Renal cortical epithelial cell (primary cell): ENCODE measurements around the gene TMC4. TPM values are rescaled to one million over a fixed set of nuclear protein-coding genes. Genes with fewer than 3 reads are reported as not detected.
A peak's percentile ranks its signal among the peaks of the same experiment; 100 is the strongest.
"Not testable (repeated sequence)": the region's sequence is repeated elsewhere in the genome, so short reads cannot be mapped to it uniquely, and the experiment has no call there.

ENCODE experiments used
- DNase-seq: peaks from one replicate; pipeline ENCODE4 v3.0.0-alpha.2; 2011; ENCODE audit warnings: low read depth
- total RNA-seq: library from RNA; depleted of rRNA; stranded (reverse); fragments of >200 nt; gene quantifications from 2 replicates; pipeline ENCODE4 v1.2.3, GENCODE V29; 2014

TMC4 gene, protein sequence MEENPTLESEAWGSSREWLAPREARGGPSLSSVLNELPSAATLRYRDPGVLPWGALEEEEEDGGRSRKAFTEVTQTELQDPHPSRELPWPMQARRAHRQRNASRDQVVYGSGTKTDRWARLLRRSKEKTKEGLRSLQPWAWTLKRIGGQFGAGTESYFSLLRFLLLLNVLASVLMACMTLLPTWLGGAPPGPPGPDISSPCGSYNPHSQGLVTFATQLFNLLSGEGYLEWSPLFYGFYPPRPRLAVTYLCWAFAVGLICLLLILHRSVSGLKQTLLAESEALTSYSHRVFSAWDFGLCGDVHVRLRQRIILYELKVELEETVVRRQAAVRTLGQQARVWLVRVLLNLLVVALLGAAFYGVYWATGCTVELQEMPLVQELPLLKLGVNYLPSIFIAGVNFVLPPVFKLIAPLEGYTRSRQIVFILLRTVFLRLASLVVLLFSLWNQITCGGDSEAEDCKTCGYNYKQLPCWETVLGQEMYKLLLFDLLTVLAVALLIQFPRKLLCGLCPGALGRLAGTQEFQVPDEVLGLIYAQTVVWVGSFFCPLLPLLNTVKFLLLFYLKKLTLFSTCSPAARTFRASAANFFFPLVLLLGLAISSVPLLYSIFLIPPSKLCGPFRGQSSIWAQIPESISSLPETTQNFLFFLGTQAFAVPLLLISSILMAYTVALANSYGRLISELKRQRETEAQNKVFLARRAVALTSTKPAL
- 1.8 and 21.9 TPM in 2 replicates for total RNA-seq

DNA sequence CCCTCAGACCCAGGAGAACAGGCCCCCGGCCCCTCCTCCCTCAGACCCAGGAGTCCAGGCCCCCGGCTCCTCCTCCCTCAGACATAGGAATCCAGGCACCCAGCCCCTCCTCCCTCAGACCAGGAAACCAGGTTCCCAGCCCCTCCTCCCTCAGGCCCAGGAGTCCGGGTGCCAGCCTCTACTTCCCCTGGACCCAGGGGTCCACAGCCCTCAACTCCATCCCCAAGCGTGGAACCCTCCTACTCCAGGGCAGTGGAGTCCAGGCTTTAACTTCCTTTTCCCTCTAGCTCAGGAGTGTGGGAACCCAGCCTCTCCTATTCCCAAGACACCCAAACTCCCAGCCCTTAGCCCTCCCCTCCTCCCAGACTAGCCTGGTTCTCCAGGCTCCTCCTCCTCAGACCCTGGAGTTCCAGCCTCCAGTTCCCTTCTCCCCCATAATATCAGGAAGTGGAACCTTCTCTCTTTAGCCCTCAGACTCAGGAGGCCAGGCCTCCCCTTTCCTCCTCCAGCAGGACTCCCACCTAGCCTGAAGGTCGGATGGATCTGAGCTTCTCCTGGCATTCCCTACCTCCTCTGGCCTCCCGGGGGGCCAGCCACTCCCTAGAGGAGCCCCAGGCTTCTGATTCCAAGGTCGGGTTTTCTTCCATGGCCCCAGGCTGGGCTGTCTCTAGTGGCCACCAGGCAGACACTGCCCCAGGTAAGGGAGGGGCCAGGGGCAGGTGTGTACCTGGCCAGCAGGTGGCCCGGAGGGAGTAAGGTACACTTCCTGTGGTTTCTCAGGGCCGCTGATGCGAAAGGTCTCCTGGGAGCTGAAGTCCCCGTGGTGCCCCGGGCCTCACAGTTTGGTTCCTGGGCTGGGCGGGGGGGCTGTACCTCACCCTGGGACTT, at the start of gene TMC4:
Gene TMC4 (minus strand): TSS at position 690 of the 888 bp plus-strand sequence. CDS start 43 bp downstream, at position 647.
- no peak for DNase-seq

DNA sequence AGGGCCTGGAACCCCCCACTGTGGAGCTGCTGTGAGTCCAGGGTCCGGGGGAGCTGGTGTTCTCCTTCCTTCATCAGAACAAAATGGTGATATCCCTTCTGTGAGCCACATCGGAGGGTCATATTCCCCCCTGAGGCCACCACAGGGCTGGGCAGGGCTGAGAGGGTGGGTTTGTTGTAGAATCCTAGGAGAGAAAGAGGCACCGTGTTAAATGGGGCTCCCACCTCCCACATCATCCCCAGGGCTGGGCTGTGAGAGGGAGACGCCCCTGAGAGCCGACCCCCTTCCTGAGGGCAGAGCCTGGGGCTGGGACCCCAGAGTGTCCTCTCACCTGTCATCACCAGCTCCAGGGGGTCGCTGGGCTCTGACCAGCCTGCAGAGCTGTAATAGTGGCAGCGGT, 49.0 kb upstream of the TMC4 start:
- not testable (repeated sequence) for DNase-seq

DNA sequence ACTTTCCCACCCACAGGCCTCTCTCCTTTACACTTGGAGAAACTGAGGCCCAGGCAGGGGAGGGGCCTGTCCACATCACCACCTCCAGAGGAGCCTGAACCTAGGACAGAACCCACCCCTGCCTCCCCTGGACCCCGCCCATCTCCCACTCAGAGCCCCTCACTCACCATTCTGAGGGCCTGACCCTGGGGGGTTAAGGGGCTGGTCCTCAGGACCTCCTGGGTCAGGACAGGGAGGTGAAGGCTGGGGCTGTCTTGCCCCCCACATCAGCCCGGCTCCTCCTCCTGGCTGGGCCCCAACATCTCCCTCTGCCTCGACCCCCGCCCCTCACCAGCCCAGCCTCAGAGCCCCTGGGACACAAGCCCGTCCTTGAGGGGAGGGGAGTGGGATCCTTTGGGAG, 46.7 kb upstream of the TMC4 start:
- DNase-seq = not testable (repeated sequence)

DNA sequence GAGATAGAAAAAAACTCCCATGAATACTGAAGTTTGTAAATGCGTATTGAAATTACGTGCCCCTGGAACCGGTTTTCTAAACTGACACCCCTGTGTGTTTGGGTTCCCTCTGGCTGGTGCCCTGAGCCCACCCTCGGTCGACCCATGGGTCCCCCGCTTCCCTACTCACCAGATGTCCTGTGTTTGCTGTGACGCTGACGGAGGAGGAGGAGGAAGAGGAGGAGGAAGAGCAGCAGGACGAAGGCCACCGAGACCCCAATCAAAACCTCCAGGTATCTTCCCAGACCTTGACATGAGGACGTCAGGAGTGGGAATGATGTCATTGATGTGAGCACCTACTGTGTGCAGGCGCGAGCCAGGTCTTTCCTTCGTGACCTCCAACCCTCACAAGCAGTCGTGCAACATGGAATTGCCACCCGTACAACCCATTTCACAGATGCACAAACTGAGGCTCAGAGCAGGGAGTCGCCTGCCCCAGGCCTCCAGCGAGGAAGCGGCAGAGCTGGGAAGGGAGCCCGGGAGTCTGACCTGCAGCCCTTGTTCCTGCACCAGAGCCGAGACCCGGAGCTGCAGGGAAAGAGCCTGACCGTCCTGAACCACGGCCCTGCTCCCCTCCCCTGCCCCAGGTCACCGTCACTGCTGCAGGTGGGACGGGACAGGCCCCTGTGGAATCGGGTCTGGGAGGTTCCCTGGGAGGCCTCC, 46.2 kb upstream of the TMC4 start:
- DNase-seq = no peak

DNA sequence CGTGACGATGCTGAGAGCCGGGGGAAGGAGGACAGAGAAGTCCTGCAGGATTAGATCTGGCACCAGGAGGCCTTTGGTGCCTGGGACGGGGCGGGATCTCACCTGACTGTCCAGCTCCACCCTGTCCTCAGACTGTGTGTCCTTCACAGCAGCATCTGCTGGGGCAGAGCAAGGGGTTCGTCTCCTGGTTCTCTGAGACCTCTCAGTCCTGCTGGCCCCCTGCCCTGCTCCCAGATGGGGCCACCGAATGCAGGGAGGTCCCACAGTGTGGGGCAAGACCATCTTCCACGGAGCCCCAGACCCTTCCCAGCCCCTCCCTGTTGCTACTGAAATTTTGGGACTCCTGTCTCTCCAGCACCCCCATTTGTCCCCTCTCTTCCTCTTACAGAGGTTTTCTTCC, 45.3 kb upstream of the TMC4 start:
- no peak for DNase-seq

DNA sequence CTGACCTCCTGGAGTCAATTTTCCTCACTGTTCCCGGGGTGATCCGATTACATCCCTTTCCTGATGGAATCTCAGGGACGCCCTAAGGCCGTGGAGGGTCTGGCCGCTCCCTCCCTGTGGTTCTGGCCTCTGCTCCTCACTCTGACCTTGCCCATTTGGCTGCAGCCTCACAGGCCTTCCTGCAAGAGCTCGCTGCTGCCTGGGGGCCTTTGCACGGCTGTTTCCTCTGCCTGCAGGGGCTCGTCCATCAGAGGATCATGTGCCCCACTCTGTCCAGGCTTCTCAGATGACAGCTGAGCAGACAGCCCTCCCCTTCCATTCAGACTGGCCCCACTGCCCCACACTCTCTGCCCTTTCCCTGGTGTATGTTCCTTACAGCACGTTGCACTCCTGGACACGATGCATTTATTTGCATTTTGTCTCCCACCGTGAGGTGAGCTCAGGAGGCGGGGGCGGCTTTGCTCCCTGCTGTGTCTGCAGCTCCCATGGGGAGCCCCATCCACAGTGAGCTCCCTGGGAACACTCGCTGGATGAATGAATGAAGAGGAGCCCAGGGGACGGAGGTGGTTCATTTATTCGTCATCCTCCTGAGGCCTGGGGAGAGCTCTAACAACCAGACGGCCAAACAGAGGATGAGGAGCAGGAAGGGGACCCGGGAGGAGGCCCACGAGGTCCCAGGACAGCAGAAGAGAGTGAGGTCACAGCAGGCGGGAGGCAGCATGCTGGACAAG, 44.7 kb upstream of the TMC4 start:
- DNase-seq = not testable (repeated sequence)

DNA sequence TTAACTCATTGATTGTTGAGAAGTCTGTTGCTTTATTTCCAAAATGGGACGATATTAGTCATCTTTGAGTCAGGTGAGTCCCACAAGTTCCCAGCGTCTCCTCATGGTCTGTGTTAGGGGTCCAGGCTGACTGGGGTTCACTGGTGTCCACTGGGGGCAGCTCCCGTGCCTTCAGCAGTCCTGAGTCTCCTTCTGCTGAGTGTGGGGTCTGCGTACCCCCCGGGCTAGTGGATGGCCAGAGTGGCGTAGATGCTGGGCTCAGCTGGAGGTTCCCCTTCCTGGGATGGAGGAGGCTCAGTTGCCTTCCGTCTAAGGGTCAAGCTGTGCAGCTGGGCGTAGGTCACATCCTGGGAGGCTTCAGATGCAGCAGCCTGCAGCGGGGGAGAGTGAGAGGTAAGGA, 43.9 kb upstream of the TMC4 start:
- DNase-seq = no peak

DNA sequence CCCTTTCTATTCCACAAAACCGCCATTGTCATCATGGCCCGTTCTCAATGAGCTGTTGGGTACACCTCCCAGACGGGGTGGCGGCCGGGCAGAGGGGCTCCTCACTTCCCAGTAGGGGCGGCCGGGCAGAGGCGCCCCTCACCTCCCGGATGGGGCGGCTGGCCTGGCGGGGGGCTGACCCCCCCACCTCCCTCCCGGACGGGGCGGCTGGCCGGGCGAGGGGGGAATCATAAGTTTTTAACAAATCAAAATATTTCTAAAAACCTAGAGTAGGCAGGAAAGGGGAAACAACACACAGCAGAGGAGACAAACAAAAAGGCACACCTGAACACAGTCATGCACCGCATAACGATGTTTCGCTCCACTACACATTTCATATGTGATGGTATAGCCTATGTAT, 41.8 kb upstream of the TMC4 start:
- DNase-seq = not testable (repeated sequence)

DNA sequence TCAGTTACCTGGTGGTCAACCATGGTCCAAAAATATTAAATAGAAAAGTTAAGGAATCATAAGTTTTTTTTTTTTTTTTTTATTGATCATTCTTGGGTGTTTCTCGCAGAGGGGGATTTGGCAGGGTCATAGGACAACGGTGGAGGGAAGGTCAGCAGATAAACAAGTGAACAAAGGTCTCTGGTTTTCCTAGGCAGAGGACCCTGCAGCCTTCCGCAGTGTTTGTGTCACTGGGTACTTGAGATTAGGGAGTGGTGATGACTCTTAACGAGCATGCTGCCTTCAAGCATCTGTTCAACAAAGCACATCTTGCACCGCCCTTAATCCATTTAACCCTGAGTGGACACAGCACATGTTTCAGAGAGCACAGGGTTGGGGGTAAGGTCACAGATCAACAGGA, 41.3 kb upstream of the TMC4 start:
- DNase-seq = not testable (repeated sequence)

DNA sequence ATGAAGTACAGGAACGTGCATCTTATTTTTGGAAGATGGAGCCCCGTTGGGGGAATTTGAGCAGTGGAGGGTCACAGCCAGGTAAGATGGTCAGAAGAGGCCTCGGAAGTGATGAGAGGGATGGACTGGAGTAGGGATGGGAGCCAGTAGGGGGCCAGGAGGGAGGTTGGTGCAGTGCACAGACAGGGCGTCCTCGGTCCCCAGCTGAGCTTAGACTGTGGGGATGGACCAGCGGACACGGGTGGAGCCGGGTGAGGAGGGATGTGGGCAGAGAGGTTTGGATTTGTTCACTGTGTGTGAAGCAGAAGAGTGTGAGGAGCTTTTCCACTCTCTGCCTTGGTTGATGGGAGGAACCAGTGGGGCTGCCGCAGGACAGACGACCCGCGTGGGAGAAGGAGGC, 38.3 kb upstream of the TMC4 start:
- no peak for DNase-seq

DNA sequence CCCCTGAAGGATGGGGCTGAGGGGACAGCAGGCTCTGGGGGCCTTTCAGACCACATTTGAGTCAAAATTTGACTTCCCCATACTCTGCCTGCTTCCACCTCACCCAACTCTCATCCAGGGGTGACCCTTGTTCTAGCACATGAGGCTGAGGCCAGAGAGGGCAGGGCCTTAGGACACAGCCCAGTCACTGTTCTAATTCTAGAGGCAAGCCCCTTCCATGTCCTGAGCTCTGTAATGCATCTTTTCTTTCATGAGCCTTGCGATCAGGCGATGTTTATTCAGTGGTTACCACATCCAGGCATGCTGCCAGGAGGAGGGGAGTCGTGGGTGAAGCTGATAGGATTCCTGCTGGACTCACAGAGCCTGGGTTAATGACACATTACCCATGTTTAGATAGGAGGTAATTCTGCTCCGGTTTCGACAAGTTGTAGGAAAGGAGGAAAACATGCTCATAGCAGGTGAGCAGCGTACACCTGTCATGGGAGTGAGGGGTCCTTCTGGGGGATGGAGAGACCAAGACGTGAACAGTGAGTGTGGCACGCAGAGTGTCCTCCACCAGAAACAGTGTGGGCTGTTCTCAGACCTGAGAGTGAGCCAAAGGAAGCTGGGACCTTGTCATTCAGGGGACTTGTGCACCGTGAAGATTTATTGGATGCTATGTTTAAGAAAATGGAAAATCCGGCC, 37.0 kb upstream of the TMC4 start:
- peak; percentile 99 for DNase-seq

DNA sequence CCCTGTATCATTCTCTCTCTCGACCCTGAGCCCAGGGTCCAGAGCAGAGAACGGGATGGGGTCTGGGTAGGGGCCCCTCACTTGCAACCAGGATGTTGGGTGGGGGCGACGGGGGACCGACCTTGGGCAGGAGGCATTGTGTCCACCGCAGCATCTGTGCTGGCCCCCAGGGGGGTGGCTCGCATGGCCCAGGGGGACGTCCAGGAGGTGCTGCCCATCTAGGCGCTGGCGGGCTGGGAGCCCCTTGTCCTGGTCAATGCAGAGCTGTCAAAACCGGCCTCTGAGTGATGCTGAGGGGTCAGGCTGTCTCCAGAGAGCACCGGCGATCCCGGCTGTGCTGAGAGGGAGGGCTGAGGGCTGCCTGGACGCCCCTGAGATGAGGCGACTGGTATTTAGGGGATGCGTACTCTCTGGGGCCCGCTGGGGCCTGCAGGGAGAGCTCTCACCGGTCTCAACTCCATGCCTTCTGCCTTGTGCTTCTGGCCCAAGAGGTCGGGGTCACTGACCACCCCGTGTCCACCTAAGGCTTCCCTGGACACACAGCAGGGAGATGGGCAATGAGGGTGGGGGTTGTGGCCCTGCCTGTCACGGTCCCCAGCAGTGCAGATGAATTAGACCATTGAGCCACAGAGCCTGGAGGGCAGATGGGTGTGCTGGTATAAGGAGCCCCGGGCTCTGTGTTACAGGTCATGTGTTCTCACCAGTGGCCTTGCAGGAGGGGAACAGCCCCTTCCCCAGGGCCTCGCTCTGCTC, 36.3 kb upstream of the TMC4 start:
- DNase-seq = no peak

DNA sequence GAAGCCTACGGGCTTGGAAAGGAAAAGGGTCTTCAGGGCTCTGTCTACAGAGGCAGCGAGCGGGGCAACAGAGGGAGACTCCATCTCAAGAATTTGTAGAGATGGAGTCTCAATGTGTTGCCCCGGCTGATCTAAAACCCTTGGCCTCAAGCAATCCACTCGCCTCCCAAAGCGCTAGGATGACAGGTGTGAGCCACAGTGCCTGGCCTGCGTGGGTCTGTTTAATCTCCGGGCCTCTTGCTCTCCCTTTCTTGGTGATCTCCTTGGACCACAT, 35.8 kb upstream of the TMC4 start:
- DNase-seq = no peak

DNA sequence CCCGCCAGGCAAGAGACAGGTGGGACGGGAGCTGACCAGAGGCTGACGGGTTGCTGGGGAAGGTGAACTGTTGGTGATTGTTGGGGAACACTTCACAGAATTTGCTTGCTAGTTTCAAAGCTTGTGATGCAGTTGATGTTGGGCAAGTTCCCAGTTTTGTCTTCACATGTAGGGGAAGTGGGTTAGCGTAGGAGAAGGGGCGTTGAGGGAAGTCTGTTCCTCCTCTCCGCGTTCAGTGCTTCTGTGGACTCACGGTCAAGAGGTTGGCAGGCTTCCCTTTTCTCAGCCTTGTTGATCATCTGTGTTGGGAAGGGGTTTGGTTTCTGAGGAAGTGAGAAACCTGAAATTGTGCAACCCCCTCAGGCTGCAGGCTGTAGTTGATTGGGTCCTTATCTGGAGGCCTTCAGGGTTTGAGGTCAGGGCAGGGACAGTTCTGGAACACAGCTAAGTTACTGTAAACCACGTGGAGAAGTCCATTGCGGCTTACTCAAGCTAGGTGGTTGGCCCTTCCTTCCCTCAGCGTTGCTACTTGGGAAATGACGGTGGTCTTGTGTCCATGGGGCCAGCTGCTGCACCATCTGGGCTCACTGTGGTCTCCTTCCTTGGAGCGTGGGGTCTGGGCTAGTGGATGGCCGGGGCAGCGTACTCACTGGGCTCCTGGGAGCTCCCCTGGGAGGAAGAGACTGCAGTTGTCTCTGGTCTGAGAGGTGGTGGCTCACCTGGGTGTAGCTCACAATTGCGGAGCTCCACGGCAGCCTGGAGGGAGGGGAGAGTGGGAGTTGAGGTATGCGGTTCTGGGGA, 35.2 kb upstream of the TMC4 start:
- peak; percentile 55 for DNase-seq

DNA sequence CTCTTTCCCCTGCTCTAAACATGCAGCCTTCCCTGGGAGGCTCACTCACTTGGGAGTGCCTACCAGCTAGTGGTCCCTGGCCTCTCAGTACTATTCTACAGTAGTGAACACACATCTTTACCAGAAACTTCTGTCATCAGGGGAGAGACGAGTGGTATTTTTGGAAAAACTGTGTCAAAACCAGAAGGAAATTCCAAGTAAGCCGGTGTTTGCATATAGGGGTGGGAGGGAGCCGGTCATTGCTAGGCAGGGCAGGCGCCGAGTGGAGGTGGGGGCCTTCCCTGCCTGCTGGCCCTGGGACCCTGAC, 34.7 kb upstream of the TMC4 start:
- DNase-seq = no peak

DNA sequence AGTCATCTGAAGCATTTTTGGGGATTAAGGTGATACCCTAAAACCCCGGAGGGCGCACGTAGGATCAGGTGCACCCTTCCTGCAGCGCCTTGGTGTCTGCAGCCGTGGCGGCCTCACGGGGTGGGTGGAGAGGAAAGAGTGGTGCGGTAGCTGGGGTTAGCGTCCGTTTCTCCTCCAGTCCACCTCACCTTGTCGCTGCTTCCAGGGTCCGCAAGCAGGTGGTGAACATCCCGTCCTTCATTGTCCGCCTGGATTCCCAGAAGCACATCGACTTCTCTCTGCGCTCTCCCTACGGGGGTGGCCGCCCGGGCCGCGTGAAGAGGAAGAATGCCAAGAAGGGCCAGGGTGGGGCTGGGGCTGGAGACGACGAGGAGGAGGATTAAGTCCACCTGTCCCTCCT, 34.2 kb upstream of the TMC4 start:
- not testable (repeated sequence) for DNase-seq

DNA sequence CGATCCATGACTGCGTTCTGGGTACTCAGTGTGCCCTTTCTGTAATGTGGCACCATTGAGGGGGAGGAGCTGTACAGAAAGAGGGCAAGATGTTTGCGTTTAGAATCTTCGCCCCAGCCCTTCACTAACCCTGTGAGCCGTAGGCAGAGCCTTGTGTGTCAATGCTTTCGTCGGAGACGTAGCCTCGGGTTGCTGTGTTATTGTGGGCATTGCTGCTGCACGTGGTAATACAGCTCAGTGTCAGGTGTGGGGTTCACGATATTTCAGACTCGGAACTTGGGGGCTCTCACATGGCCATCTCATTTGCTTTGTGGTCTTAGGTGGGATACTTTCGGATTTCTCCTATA, 33.8 kb upstream of the TMC4 start:
- no peak for DNase-seq

DNA sequence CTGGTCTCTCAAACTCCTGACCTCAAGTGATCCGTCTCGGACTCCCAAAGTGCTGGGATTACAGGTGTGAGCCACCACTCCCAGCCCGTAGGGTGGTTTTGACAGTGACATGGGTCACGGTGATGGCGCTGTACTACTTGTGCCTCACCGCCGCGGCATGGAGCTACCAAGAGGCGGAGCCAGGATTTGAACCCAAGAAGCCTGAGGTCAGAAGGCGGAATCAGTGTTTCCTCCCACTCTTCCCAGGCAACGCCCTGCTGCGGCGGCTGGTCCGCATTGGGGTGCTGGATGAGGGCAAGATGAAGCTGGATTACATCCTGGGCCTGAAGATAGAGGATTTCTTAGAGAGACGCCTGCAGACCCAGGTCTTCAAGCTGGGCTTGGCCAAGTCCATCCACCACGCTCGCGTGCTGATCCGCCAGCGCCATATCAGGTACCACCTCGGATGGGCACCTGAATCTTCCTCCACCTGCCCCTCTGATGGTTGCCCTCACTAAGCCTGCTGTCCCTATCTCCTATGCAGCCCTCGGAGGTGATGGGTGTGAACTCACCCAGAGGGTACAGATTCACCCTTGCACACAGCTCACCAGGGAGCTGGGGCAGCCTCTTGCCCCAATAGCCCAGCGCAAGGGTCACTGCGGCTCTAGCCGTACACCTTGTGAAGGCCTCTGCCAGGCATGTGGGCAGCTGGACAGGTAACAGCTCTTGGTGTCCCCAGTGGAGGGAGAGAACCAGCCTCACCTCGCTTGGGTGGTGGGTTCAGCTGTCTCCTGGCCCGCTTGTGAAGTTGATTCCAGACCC, 33.3 kb upstream of the TMC4 start:
- no peak for DNase-seq
